ENCODE measurements around the gene JUNB. TPM values are rescaled to one million over a fixed set of nuclear protein-coding genes. Genes with fewer than 3 reads are reported as not detected.

JUNB gene
- total RNA-seq, 1 donor from 2014 or later = 267 TPM

DNA sequence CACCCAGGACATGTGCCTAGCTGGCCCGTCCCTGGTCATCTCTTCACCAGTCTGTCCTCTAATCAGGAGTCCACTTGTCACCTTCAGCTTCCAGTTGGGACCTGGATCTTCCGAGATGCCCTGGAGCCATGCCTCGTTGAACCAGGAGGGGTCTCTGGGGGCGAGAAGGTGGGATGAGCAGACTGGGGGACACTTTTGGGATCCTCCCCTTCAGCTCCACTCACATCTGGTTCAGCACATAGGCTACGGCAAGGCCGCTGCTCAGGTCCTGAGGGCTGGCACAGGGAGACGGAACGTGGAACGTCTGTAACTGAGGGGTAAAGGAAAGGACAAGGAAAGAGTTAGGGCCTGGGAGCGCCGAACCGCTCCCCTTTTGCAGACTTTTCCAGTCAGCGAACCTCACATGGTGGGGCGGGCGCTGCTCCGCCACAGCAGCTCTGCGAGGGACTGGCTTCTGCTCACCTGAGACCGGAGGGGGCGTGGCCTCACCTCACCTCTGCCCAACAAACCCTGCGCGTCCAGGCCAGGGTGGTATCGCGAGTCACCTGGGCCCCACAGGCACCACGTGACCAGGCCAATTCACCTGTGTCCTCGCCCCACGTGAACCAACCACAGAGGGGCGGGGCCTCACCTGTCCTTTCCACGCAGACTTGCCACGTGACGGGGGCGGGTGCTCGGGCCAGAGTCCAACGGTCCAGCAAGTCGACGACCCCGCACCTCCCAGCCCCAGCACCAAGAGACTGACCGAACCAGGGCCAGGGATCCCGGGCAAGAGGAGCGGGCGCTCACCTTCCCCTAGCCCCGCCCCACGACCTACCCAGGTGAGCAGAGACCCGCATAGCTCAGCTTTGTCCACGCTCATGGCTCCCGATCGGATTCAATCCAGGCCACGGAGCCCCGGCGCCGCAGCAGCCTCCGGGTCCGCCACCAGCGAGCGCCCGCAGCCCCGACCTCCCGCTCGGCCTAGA lies 16.4 kb upstream of the JUNB start, which contains the start of gene HOOK2:
HOOK2 (minus strand) TSS at position 965 of the 968 bp plus-strand sequence; CDS start at position 862, 103 bp downstream.
- peak; percentile 83 for ATAC-seq

DNA sequence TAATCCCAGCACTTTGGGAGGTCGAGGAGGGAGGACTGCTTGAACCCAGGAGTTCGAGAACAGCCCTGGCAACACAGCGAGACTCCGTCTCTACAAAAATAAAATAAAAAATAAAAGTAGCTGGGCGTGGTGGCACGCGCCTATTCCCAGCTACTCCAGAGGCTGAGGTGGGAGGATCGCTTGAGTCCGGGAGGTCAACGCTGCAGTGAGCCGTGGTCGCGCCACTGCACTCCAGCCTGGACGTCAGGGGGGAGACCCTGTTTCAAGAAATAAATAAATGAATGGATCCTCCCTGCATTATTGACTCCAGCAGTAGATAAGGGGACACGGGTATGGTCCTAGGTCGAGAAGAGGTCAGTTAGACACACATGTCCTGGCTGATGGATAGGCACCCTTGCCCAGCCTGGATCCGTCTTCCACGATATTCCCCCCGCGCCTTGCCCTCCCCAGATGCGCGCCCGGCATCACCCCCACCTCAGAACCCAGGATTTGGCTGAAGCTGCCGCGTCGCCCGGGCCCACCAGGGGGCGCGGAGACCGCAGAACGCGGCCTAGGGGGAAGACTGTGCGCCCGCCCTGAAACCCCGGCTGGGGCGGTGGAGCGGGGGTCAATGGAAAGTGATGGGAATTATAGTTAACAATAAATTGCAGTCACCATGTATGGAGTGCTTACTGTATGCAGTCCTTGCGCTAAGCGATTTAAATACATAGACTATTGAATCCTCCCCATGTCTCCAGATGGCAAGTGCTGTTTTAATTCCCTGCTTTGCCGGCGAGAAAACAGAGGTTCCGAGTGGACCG lies 13.9 kb upstream of the JUNB start:
- ATAC-seq = peak; percentile 30

DNA sequence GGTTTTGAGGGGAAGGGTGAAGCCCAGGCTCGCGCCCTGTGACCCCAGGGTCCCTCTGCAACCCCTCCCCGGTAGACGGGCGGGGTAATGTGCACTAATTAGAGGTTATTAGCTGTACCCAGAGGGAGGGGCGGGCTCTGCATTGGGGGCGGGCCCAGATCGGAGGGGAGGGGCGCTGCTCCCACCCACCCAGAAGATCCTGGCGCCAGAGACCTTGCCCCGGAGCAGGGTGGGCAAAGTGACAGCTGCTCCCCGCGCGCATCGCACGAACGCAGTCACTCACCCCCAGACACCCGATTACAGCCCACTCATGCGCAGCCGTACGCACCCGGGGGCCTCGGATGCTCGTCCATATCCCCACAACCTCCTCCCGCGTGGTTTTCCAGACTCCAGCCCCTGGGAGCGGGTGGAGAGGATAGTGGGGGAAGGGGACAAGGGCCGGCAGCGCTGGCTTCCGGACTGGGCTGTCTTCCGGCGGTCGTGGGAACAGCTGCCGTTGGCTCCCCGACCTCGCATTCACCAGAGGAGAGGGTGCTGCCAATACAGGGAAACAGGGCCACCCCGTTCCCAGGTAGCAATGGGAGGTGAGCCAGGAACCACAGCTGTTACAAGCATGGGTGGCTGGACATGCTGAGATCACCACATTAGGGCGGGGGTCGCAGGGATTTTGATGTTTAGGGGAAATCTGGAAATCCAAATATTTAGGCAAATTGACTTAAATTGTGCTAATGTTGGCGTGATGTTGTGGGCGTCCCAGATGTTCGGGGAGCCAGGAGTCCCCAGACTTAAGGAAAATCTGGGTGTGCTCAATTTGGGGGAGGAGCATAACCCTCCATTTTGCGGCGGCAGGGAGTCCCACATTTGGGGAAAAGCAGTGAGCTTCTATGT lies 13.0 kb upstream of the JUNB start:
- ATAC-seq = peak; percentile 13

DNA sequence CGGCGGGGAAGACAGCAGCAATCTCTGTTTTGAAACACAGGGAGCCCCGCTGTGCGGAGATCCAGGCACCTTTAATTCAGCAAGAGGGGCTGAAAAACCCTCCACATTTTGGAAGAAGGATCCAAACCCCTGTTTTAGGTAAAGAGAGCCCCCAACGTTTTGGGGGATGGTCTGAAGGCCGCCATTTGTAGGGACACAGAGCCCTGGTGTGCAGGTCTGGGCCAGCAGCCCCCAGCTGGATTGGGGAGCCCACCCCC lies 12.5 kb upstream of the JUNB start:
- ATAC-seq = no peak

DNA sequence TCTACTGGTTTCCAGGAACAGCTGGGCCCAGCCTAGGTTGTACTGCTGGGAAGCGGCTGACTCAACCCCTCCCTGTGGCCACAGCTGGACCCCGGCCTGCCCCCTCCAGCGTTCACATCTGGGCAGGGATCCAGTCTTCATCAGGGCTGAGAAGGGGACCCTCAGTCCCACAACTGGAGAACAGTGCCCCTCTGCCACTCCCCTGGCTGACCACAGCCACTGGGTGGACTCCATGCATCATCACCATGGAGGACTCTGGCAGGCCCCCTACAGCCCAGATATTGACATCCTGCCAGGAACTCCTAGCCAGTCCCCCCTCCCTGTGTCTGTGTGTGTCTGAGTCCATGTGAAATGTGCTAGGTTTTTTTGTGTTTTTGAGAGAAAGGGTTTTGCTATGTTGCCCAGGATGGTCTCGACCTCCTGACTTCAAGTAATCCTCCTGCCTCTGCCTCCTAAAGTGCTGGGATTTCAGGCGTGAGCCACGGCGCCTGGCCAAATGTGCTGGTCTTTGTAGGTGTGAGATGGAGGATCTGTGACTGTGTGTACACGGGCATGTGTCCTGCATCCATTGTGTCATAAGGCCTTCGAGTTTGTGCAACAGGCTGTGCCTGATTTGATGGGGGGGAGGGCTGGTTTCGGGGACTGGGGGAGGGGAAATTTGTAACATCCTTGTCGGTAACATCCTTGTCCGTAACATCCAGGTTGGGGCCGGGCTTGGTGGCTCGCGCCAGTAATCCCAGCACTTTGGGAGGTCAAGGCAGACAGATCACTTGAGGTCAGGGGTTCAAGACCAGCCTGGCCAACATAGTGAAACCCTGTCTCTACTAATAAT lies 11.9 kb upstream of the JUNB start:
- ATAC-seq = no peak

DNA sequence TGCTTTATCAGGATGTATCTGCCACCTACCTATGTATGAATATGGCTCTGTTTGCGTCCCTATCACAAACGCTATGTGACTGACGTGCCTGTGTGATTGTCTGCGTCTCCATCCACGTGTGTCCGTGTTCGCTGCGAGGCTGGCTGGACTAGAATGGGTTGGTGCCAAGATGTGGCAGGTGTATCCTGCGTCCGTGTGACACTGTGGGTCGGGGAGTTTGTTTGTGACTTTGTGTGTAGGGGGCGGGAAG lies 9.2 kb upstream of the JUNB start:
- ATAC-seq = peak; percentile 9

DNA sequence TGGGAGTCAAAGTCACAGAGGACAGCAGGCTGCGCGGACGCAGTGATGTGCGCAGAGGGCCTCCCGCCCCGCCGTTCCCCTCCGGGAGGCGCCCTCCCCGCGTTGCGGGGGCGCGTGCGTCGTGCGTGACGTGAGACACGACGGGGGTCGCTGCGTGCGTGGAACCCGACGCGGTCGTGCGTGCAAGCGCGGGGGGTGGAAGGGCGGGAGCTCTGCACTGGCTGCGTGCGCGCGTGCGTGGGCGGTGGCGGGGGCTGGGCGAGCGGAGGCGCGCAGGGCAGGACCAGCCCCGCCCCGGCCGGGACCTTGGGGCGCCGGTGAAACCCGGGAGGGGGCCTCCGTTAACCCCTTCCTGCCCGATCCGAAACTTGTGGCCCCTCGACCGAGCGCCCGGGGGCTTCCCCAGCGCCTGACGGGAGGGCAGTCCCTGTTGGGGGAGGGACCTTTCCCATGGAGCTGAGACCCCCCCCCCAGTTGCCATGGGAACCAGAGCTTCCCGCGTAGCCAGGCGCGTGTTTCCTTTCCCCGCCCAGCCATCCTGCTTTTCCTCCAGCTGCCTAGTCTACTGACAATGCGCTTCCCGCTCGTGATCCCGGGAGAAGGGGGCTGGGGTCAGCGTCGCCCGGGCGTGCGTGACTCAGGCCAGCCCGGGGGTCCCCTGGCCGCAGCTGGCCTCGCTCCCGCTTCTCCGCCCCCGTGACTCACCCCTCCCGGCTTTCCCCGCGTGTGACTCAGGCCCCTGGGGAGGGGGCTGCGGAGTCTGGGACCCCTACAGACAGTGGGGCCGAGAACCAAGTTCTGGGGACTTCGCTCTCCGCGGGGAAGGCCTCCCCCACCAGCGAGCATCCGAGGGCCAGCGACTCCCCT lies 8.6 kb upstream of the JUNB start:
- peak; percentile 51 for ATAC-seq

DNA sequence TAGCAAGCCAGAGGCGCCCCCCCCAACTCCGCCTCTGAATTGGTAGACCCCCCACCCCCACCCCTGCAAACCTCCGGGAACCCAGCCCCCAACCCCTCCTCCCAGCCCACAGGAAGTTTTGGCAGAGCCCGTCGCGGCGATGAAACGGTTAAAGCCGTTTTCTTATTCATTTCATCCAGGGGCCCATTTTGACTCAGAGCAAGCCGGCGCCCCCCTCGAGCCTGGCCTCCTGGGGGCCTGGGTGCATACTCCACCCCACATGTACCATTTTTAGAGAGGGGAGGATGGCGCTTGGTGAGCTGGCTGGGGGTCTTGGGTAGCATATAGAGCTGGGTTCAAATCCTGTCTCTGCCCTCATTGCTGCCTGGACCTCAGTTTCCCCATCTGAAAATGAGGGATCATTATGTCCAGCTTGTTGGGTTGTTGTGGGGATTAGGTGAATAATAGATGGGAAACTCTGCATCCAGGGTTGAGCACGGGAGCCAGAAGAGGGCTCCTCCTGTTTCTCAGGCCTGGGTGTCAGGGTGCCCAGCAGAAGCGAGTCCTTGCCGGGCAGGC lies 7.9 kb upstream of the JUNB start:
- no peak for ATAC-seq

DNA sequence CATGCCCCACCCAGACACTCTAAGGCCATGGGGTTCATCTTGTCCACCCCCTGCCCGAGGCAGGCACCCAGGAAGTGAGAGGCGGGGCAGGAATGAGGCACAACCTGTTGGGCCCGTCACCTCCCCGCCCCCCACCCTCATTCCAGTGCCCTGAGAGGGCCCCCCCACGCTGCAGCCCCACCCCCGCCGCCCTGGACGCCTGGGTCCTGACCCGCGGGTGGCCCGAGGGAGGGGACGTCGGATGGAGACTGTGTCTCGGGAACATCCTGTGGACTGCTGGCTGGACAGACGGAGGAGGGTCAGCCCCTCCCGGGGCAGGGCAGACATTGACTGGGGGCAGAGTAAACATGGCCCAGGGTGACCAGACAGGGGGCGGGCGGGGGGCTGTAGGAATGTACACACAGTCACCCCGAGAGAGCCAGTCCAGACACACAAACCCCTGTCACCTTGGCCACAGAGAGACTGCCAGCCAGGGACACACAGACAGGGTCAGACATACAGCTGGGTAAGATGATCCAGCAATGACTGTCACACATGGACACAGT lies 7.4 kb upstream of the JUNB start:
- peak; percentile 63 for ATAC-seq

DNA sequence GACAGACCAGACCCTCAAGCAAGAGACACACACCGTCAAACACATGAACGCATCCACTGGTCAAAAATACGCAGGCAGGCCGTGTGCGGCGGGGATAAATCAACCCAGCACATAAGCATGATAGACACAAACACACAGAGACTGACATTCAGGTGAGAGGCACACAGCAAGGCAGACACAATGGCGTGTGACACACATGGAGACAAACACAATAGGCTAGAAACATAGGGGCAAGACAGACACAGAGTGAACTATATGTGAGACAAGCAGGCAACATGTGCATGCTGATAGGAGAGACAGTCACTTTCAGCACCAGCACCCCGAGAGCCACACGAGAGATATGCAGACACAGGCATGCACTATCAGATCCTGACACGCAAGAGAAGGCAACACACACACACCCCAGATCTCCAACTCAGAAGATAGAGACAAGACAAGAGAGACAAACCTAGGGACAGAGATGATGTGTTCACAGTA lies 6.9 kb upstream of the JUNB start:
- ATAC-seq = no peak

DNA sequence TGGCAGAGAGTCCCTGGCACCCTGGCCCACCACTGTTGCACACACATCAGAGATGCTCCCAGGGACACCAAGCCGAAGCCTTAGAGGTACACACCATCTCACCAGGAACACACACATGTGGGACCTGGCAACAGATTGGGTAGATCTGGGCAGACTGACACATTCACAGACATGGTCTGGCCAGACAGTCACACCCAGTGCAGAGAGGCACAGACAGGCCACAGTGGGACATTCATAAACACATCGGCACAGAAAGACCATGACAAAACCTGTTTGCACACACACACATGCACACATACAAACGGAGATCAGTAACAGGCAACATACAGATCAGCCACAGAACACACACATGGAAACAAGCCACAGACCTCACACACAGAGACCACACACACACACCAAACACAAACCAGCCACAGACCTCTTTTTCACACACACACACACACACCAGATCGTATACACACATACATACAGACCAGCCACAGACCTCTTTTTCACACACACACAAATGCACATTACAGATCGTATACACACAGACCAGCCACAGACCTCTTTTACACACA lies 6.3 kb upstream of the JUNB start:
- no peak for ATAC-seq

DNA sequence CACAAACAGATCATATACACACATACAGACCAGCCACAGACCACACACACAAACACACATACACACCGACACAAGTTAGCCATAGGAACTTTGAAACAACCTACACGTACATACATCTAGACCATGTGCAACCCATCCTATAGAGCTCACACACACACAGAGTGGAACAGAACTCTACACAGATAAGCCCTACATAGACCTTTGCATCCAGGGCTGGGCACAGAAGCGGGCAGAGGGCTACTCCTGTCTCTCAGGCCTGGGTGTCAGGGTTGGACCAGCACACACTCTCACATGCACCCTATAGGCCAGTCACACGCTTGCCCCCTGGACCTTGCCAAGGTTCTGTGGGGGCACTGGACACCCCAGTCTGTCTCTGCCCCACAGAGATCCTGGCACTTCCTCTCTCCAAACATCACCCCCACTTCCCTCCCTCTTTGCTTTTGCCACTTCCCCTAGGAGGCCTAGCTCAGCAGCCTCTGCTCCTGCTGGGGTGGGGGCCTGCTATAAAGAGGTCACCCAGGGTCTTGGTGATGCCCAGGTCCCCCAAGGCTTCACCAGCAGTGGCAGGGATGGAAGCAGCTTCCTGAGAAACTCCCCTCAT lies 5.8 kb upstream of the JUNB start:
- ATAC-seq = no peak

DNA sequence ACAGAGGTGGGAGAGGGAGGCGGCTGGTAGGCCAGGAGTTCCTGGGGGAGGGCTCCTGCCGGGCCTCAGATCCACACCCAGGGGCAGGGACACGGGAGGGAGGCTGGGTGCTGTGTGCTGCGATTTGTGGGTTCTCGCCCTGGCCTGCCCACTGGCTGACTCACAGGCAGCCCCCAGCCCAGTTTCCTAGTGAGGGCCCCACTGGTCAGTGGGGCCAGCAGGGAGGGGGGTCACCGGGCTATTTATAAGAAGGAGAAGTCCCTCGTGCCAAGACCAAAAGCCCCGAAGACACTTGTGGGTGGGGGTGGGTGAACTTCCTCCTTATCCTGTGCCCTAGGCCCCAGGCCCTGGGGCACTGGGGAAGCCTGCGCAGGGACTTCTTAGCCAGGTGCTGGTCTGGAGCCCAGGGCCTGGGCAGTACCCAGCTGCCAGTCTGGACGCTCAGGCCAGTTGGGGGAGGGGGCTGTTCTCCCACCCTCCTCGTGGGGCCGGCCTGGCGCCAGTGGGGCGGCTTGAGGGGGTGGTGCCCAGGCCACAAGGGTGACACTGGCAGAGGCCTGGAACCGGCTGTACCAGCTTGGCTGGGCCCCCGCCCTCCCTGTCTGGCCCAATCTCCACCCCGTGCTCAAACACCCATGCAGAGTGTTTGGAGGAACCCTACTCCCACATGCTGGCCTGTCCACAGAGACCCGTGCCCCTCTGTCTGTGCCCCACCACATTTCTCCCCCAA lies 5.0 kb upstream of the JUNB start:
- ATAC-seq = peak; percentile 27

DNA sequence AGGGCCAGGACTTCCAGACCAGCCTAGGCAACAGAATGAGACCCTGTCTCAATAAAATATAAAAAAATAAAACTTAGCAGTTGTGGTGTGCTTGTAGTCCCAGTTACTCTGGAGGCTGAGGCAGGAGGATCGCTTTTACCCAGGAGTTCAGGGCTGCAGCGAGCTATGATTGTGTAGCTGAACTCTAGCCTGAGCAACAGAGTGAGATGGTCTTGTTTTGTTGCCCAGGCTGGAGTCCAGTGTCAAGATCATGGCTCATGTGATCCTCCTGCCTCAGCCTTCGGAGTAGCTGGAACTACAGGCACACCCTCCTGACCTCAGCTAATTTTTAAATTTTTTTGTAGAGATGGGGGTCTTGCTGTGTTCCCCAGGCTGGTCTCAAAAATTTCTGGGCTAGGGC lies 4.3 kb upstream of the JUNB start:
- ATAC-seq = no peak

DNA sequence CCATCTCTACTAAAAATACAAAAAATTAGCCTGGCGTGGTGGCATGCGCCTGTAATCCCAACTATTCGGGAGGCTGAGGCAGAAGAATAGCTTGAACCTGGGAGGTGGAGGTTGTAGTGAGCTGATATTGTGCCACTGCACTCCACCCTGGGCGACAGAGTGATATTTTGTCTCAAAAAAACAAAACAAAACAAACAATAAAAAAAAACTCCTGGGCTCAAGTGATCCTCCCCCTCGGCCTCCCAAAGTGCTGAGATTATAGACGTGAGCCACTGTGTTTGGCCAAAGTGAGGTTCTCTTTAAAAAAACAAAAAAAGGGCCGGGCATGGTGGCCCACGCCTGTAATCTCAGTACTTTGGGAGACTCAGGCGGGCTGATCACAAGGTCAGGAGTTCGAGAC lies 3.8 kb upstream of the JUNB start:
- no peak for ATAC-seq

DNA sequence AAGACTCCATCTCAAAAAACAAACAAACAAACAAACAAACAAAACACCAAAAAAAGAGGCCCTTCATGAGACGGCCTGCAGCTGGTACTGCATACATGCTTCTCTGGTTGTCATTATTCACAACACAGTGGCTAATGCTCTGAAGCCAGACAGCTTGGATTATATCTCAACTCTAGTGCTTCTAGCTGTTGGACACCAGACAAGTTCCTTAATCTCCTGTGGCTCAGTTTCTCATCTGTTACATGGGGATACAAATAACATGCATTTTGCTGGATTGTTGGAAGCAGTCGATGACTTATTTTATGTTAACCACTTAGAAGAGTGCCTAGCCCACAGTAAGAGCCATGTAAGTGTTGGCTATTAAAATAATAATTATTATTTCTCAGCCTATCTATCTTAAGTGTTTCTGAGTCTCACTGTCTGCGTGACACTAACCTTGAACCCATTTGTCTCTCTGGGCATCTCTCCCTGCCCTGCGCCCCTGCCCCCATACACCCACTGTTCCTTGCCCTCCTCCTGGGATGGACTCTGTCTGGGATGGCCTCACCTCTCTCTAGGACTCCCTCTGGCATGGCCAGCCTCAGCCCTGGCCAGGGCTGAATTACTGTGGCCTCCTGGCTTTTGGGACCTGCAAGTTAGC lies 3.1 kb upstream of the JUNB start:
- no peak for ATAC-seq

DNA sequence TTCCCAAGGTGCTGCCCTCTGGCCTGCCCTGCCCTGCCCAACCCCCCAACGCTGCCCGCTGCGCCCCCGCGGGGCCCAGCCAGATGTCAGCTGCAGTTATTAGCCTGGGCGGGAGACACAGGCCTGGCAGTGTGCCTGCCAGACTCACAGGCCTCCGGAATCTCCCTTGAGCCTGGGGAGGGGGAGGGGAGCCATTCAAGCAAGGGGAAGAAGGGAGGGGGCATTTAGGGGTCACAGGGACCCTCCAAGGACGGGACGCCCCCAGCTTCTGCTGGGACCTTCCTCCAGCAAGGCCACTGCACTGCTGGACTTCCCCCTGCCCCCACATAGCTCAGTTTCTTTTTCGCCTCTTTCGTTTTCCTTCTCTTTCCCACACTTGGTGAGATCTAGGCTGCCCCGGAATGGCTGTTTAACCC lies 2.6 kb upstream of the JUNB start:
- no peak for ATAC-seq
